Measurements from ENCODE around the gene TNNT3. TPM values are rescaled to one million over a fixed set of nuclear protein-coding genes. Genes with fewer than 3 reads are reported as not detected.
A peak's percentile ranks its signal among the peaks of the same experiment; 100 is the strongest.

TNNT3 gene
- total RNA-seq, 4 donors from 2014 or later, result 1.9 to 3.3 TPM; not detected in 2

- H3K36me3 ChIP-seq, result no peaks in the 10 kb centered on the region
- 64 to 74% methylated on average over 7 to 9 of the region's 9 CpGs for WGBS, 2 donors (ENCODE audit: low coverage in 1 of 2)
- intact Hi-C loops (cut with DNase I; ENCODE audit: low total_unique reads) (no loop called here), in situ Hi-C loops (cut with MboI; ENCODE audit: low pct_ligation_motif_present in 1 of 4, low pct_unique_long_range_greater_than_20kb in 1 of 4, low sequenced_read_pairs in 3 of 4) (no loop called here)
- no peak for DNase-seq
- H3K4me3 ChIP-seq, result no peak overlapping the region
- TF ChIP-seq POLR2A (IDR thresholded peaks at IDR 0.05) (no peak), CTCF (IDR thresholded peaks at IDR 0.05) (no peak), POLR2AphosphoS5 (IDR thresholded peaks at IDR 0.05) (no peak), EP300 (IDR thresholded peaks at IDR 0.05; ENCODE audit: low read depth) (no peak)
- H3K4me1 ChIP-seq, result no peaks in the 10 kb centered on the region
- no peaks in the 10 kb centered on the region for H3K27me3 ChIP-seq
- H3K9me3 ChIP-seq, result no peaks in the 10 kb centered on the region
- peak overlapping the region in 1 of 4 donors; percentile 6 for H3K27ac ChIP-seq
Observed at GRCh38 chr11:1930462-1930830, 10.9 kb downstream of the TNNT3 start.

GRCh38 chr11:1931341-1932104 is 12.0 kb downstream of the TNNT3 start:
- WGBS, 2 donors (ENCODE audit: low coverage in 1 of 2), result 20 to 44% methylated on average over 2 to 18 of the region's 18 CpGs
- H3K4me3 ChIP-seq, result no peak overlapping the region
- H3K4me1 ChIP-seq, result no peaks in the 10 kb centered on the region
- in situ Hi-C loops (cut with MboI; ENCODE audit: low pct_ligation_motif_present in 1 of 4, low pct_unique_long_range_greater_than_20kb in 1 of 4, low sequenced_read_pairs in 3 of 4), result no loop called here
- peak overlapping the region in 1 of 4 donors; percentile 6 for H3K27ac ChIP-seq
- no peaks in the 10 kb centered on the region for H3K27me3 ChIP-seq
- no peaks in the 10 kb centered on the region for H3K36me3 ChIP-seq
- intact Hi-C loops (cut with DNase I; ENCODE audit: low total_unique reads), result no loop called here
- TF ChIP-seq CTCF (IDR thresholded peaks at IDR 0.05), result no peak
- no peak for TF ChIP-seq POLR2AphosphoS5 (IDR thresholded peaks at IDR 0.05)
- TF ChIP-seq POLR2A (IDR thresholded peaks at IDR 0.05), result no peak
- no peak for TF ChIP-seq EP300 (IDR thresholded peaks at IDR 0.05; ENCODE audit: low read depth)
- no peaks in the 10 kb centered on the region for H3K9me3 ChIP-seq
- DNase-seq, result no peak

- TF ChIP-seq POLR2AphosphoS5 (IDR thresholded peaks at IDR 0.05), result no peak
- no peak for TF ChIP-seq EP300 (IDR thresholded peaks at IDR 0.05; ENCODE audit: low read depth)
- no peak for TF ChIP-seq CTCF (IDR thresholded peaks at IDR 0.05)
- no peak for TF ChIP-seq POLR2A (IDR thresholded peaks at IDR 0.05)
- no peaks in the 10 kb centered on the region for H3K9me3 ChIP-seq
- H3K27ac ChIP-seq, result no peak overlapping the region
- intact Hi-C loops (cut with DNase I; ENCODE audit: low total_unique reads) (no loop called here), in situ Hi-C loops (cut with MboI; ENCODE audit: low pct_ligation_motif_present in 1 of 4, low pct_unique_long_range_greater_than_20kb in 1 of 4, low sequenced_read_pairs in 3 of 4) (no loop called here)
- no peaks in the 10 kb centered on the region for H3K36me3 ChIP-seq
- H3K4me3 ChIP-seq, result no peak overlapping the region
- no peaks in the 10 kb centered on the region for H3K27me3 ChIP-seq
- DNase-seq, result no peak
- no peaks in the 10 kb centered on the region for H3K4me1 ChIP-seq
- 76% methylated on average over 11 of the region's 11 CpGs; no CpG with 5 or more reads in 1 of the 2 donors for WGBS, 2 donors (ENCODE audit: low coverage in 1 of 2)
Observed at GRCh38 chr11:1932105-1932480, 12.6 kb downstream of the TNNT3 start.

- WGBS, 2 donors (ENCODE audit: low coverage in 1 of 2), result 92 to 94% methylated on average over 4 of the region's 4 CpGs
- no peak overlapping the region for H3K27ac ChIP-seq
Observed at GRCh38 chr11:1932681-1933080, 13.2 kb downstream of the TNNT3 start.

More at GRCh38 chr11:1932681-1933080, 13.2 kb downstream of the TNNT3 start:
- no peaks in the 10 kb centered on the region for H3K27me3 ChIP-seq
- no peak overlapping the region for H3K4me3 ChIP-seq
- no peaks in the 10 kb centered on the region for H3K36me3 ChIP-seq
- no peak for DNase-seq
- H3K4me1 ChIP-seq, result no peaks in the 10 kb centered on the region
- TF ChIP-seq CTCF (IDR thresholded peaks at IDR 0.05) (no peak), POLR2AphosphoS5 (IDR thresholded peaks at IDR 0.05) (no peak), EP300 (IDR thresholded peaks at IDR 0.05; ENCODE audit: low read depth) (no peak), POLR2A (IDR thresholded peaks at IDR 0.05) (no peak)
- intact Hi-C loops (cut with DNase I; ENCODE audit: low total_unique reads) (no loop called here), in situ Hi-C loops (cut with MboI; ENCODE audit: low pct_ligation_motif_present in 1 of 4, low pct_unique_long_range_greater_than_20kb in 1 of 4, low sequenced_read_pairs in 3 of 4) (no loop called here)
- H3K9me3 ChIP-seq, result no peaks in the 10 kb centered on the region
